HepG2 (cell line): ENCODE measurements around the gene HYDIN. TPM values are rescaled to one million over a fixed set of nuclear protein-coding genes. Genes with fewer than 3 reads are reported as not detected.

Source experiments
- ATAC-seq: fragments of 200-7000 bp; cut with Tn5 transposase; 3 replicates; pipeline ENCODE4 v1.9.1; 2020; ENCODE audit warnings: mild to moderate bottlenecking, moderate library complexity
- BruUV-seq: library from RNA; stranded (reverse); fragments of 400-500 nt; replicated peaks from 2 replicates; lab custom pipeline; 2021; lab: Mats Ljungman, UMichigan
- CTCF ChIA-PET: fragments of 300-600 bp; formaldehyde crosslinking; extraction: SDS; loops from one replicate; lab custom pipeline; 2021; ENCODE audit warnings: low total read pairs, inconsistent platforms, low intra/inter-chr PET ratio; lab: Yijun Ruan, JAX
- POLR2A ChIA-PET: fragments of 350-600 bp; sonication (Branson Sonifier 250); formaldehyde crosslinking; loops from one replicate; lab custom pipeline; 2020; ENCODE audit warnings: antibody characterized with exemption, inconsistent platforms; lab: Yijun Ruan, JAX
- DNase-seq: peaks from one replicate; pipeline ENCODE4 v3.0.0-alpha.2; 2015; ENCODE audit warnings: low spot score
- FAIRE-seq: peaks from 3 replicates; lab custom pipeline; 2011; peaks lifted over from hg19 to GRCh38; lab: Jason Lieb, UNC
- H2AFZ ChIP-seq: one replicate; pipeline ENCODE4 v1.6.1; 2011; ENCODE audit warnings: low read length, inconsistent platforms
- H3K27ac ChIP-seq: fragments of 300-600 bp; 3 replicates; pipeline ENCODE4 v1.8.0; 2011; ENCODE audit warnings: mixed run types, mild to moderate bottlenecking, mixed read lengths, low read length, inconsistent platforms; ENCODE audit not compliant: insufficient read depth; ENCODE audit errors: extremely low read length
- H3K27me3 ChIP-seq, 2 experiments: fragments of 200-600 bp in 1 of 2; 2 replicates in 1 of 2; 3 replicates in 1 of 2; pipeline versions ENCODE4 v1.6.0 to v1.8.0; 2011; ENCODE audit warnings: low read length in 2 of 2, mild to moderate bottlenecking in 2 of 2, moderate library complexity in 2 of 2, inconsistent platforms in 1 of 2; ENCODE audit not compliant: insufficient read depth in 2 of 2, control insufficient read depth in 1 of 2
- H3K36me3 ChIP-seq, 2 experiments: fragments of 200-600 bp in 1 of 2; replicated peaks in 1 of 2; 2 replicates in 1 of 2; 3 replicates in 1 of 2; pipeline versions ENCODE4 v1.5.1 to v1.8.0; 2011; ENCODE audit warnings: low read length in 2 of 2, inconsistent platforms in 1 of 2; ENCODE audit not compliant: insufficient read depth in 2 of 2, control insufficient read depth in 1 of 2
- H3K4me1 ChIP-seq: 2 replicates; pipeline ENCODE4 v1.5.1; 2012; ENCODE audit warnings: low read length, inconsistent platforms; ENCODE audit not compliant: insufficient read depth
- H3K4me2 ChIP-seq: 2 replicates; pipeline ENCODE4 v1.6.0; 2011; ENCODE audit warnings: low read depth, low read length, inconsistent platforms
- H3K4me3 ChIP-seq, 3 experiments: fragments of 200-600 bp in 1 of 3; sonication (generic), shearing (Covaris generic) in 1 of 3; replicated peaks in 1 of 3; 2 replicates each; pipeline ENCODE4 v1.5.1; 2011 to 2016; ENCODE audit warnings: low read length in 3 of 3, inconsistent platforms in 2 of 3, low read depth in 2 of 3, mild to moderate bottlenecking in 2 of 3, control low read depth in 1 of 3, mixed read lengths in 1 of 3; ENCODE audit not compliant: insufficient read depth in 1 of 3
- H3K79me2 ChIP-seq: one replicate; pipeline ENCODE4 v1.6.1; 2011; ENCODE audit warnings: low read length, inconsistent platforms; ENCODE audit not compliant: insufficient read depth
- H3K9ac ChIP-seq: 2 replicates; pipeline ENCODE4 v1.6.0; 2011; ENCODE audit warnings: mild to moderate bottlenecking, low read depth, low read length, inconsistent platforms; ENCODE audit not compliant: insufficient read depth
- H3K9me3 ChIP-seq: 2 replicates; pipeline ENCODE4 v1.5.1; 2012; ENCODE audit warnings: mild to moderate bottlenecking, low read length
- H4K20me1 ChIP-seq: 2 replicates; pipeline ENCODE4 v1.6.0; 2011; ENCODE audit warnings: inconsistent platforms, mild to moderate bottlenecking, low read length, moderate library complexity; ENCODE audit not compliant: insufficient read depth
- DDIT3 ChIP-seq: sonication (generic); formaldehyde crosslinking; IDR thresholded peaks from 2 replicates; pipeline ENCODE4 v1.4.0; 2020; ENCODE audit warnings: mild to moderate bottlenecking, missing genetic modification reagents
- HMGXB4 ChIP-seq, 2 experiments: sonication (generic) in 1 of 2; formaldehyde crosslinking in 1 of 2; IDR thresholded peaks; 2 replicates each; pipeline versions ENCODE4 v1.4.0 to v1.6.1; 2018 to 2020; ENCODE audit warnings: missing genetic modification reagents in 2 of 2, borderline replicate concordance in 1 of 2, low read depth in 1 of 2, mild to moderate bottlenecking in 1 of 2, missing biosample characterization in 1 of 2
- KLF12 ChIP-seq: sonication (generic); formaldehyde crosslinking; IDR thresholded peaks from 2 replicates; pipeline ENCODE4 v1.4.0; 2020; ENCODE audit warnings: missing genetic modification reagents, borderline replicate concordance
- MAX ChIP-seq: IDR thresholded peaks from 2 replicates; pipeline ENCODE4 v1.6.1; 2012; ENCODE audit warnings: inconsistent platforms
- ZBTB7A ChIP-seq: sonication (generic); formaldehyde crosslinking; IDR thresholded peaks from 2 replicates; pipeline ENCODE4 v1.8.0; 2022; ENCODE audit warnings: mild to moderate bottlenecking, missing genetic modification reagents
- ZNF256 ChIP-seq: sonication (generic); formaldehyde crosslinking; conservative IDR thresholded peaks from 2 replicates; pipeline ENCODE4 v1.4.0; 2020; ENCODE audit warnings: missing genetic modification reagents
- ZNF460 ChIP-seq: sonication (generic); formaldehyde crosslinking; IDR thresholded peaks from 2 replicates; pipeline ENCODE4 v1.5.1; 2020; ENCODE audit warnings: missing genetic modification reagents, mild to moderate bottlenecking, borderline replicate concordance
- ZNF800 ChIP-seq: sonication (generic); formaldehyde crosslinking; IDR thresholded peaks from 2 replicates; pipeline ENCODE4 v1.4.0; 2020; ENCODE audit warnings: missing genetic modification reagents
- WGBS: methylation state at CpG from one replicate; pipeline ENCODE4 v1.1.6; 2017; ENCODE audit warnings: low lambda C conversion rate; 5-methylcytosine and 5-hydroxymethylcytosine counted together
- in situ Hi-C: cut with HindIII; loops from 2 replicates; pipeline ENCODE4 v1.10.0; 2017; ENCODE audit warnings: low pct_unique_long_range_greater_than_20kb; ENCODE audit not compliant: extremely low pct_ligation_motif_present
- intact Hi-C: fragments of 100-400 bp; cut with micrococcal nuclease; formaldehyde crosslinking; loops from one replicate; pipeline ENCODE4 v1.10.0; 2022; ENCODE audit not compliant: unreplicated experiment
- polyA plus RNA-seq, 8 experiments: library from polyadenylated mRNA; depleted of rRNA in 3 of 8; stranded (reverse) in 7 of 8; unstranded in 1 of 8; fragments of >200 nt; fragmentation: Illumina TruSeq in 4 of 8; extraction: Trizol in 4 of 8; gene quantifications; 2 replicates each; pipeline versions ENCODE4 v1.2.1 to v1.2.3, GENCODE V29; 2011 to 2016; ENCODE audit warnings: low read depth in 4 of 8, missing spikeins in 1 of 8, mixed read lengths in 1 of 8; ENCODE audit not compliant: insufficient read depth in 1 of 8
- total RNA-seq, 5 experiments: library from RNA; depleted of rRNA; stranded (reverse); fragments of >200 nt; fragmentation: Illumina TruSeq; extraction: Trizol; gene quantifications; 2 replicates each; pipeline ENCODE4 v1.2.3, GENCODE V29; 2016; ENCODE audit warnings: low read depth in 1 of 5

Gene HYDIN
- total and polyA plus RNA-seq, 2 of the 13 experiments (the other 11 are each of a cell fraction or from before 2014, with no cell fraction given): not detected

- in situ Hi-C loops: no loop called here
- Histone ChIP-seq H3K27ac (no peak overlapping the region), H3K4me3 (no peak overlapping the region), H3K27me3 (no peaks in the 10 kb centered on the region), H2AFZ (no peak overlapping the region), H3K9me3 (no peaks in the 10 kb centered on the region), H3K79me2 (peaks cover 45% of the 10 kb centered on the region), H3K36me3 (peaks cover 22 to 53% of the 10 kb centered on the region in 2 experiments; a peak in 4 of 5 replicates), H3K4me1 (no peaks in the 10 kb centered on the region), H3K4me2 (no peak overlapping the region), H4K20me1 (no peaks in the 10 kb centered on the region; the same call in none of the 2 replicates), H3K9ac (no peak overlapping the region)
- POLR2A ChIA-PET: interaction anchor here (1.0 kb wide), 1 partner anchor 65 kb away, joined by 3 read pairs; no protein-coding TSS in a partner anchor
- no peak for ATAC-seq
- DNase-seq: no peak
- TF ChIP-seq ZNF460 (CRISPR knock-in tag) (no peak), ZNF256 (no peak), MAX (no peak), KLF12 (CRISPR knock-in tag) (no peak), ZBTB7A (CRISPR knock-in tag) (no peak), DDIT3 (CRISPR knock-in tag) (no peak), HMGXB4 (CRISPR knock-in tag; IDR thresholded peaks at IDR 0.05; ENCODE audit: borderline replicate concordance in 1 of 2, low read depth in 1 of 2) (no peak), ZNF800 (CRISPR knock-in tag) (no peak)
- CTCF ChIA-PET: no interaction called here
- intact Hi-C loops: no loop called here
- no peak for FAIRE-seq
- no TSS peak for BruUV-seq
- 88% methylated on average over 16 of the region's 16 CpGs for WGBS
Measured at GRCh38 chr16:70789595-70790447, 440.7 kb downstream of the HYDIN start.
